Measurements from ENCODE around the gene STXBP4. TPM values are rescaled to one million over a fixed set of nuclear protein-coding genes. Genes with fewer than 3 reads are reported as not detected.

The STXBP4 gene
- total RNA-seq, 1 donor from 2014 or later = 9.6 TPM

- intact Hi-C loops (cut with micrococcal nuclease) = no loop called here
These were observed 248.3 kb downstream of the STXBP4 start for GRCh38 chr17:55216888-55217287.

- intact Hi-C loops (cut with micrococcal nuclease) = no loop called here
These were observed 250.9 kb downstream of the STXBP4 start for GRCh38 chr17:55219459-55219858.

- intact Hi-C loops (cut with micrococcal nuclease) = no loop called here
These were observed 251.4 kb downstream of the STXBP4 start for GRCh38 chr17:55219934-55220333.

Other genes with a start within 250 kb of the STXBP4 start
- 0.16 and 0.68 TPM in 2 replicates for gene TOM1L1, start 67.9 kb upstream of the STXBP4 start, total RNA-seq
- gene COX11, start 111 bp upstream of the STXBP4 start, total RNA-seq = 44.6 and 50.7 TPM in 2 replicates

Measured in T-helper 2 cell treated with Interferon-gamma antibody and Interleukin-4, amounts not matched to agents 100 ng/mL and 5 ng/mL, for 36 hours (primary cell).